K562 (cell line): Measurements from ENCODE around the gene C2orf76. TPM values are rescaled to one million over a fixed set of nuclear protein-coding genes. Genes with fewer than 3 reads are reported as not detected.

Source experiments
- CHD7 ChIP-seq: fragments of 200-600 bp; sonication (generic); IDR thresholded peaks from one replicate; pipeline ENCODE4 v1.6.1; 2012; ENCODE audit warnings: mild to moderate bottlenecking, low read depth, low read length, inconsistent platforms
- CLOCK ChIP-seq: fragments of 250-450 bp; sonication (Bioruptor Pico); IDR thresholded peaks from 2 replicates; pipeline ENCODE4 v1.4.0; 2020; ENCODE audit warnings: mild to moderate bottlenecking, moderate library complexity, borderline replicate concordance
- EP300 ChIP-seq: IDR thresholded peaks from 2 replicates; pipeline ENCODE4 v1.6.1; 2012; ENCODE audit warnings: low read length, improper control_type of control experiment
- HMGXB4 ChIP-seq: sonication (generic); formaldehyde crosslinking; IDR thresholded peaks from 2 replicates; pipeline ENCODE4 v1.8.1; 2023; ENCODE audit warnings: mild to moderate bottlenecking, missing genetic modification reagents
- KLF16 ChIP-seq: IDR thresholded peaks from 2 replicates; pipeline ENCODE4 v1.6.1; 2016; ENCODE audit warnings: antibody characterized with exemption
- NKRF ChIP-seq: fragments of 450-650 bp; IDR thresholded peaks from 2 replicates; pipeline ENCODE4 v1.6.1; 2016; ENCODE audit warnings: borderline replicate concordance
- SMARCE1 ChIP-seq: fragments of 450-650 bp; IDR thresholded peaks from 2 replicates; pipeline ENCODE4 v1.7.1; 2016; ENCODE audit warnings: mild to moderate bottlenecking
- ZNF589 ChIP-seq: fragments of 200-800 bp; sonication (Bioruptor generic); IDR thresholded peaks from 2 replicates; pipeline ENCODE4 v1.6.1; 2016; ENCODE audit warnings: low read depth, missing genetic modification characterization, missing compliant biosample characterization
- polyA plus RNA-seq, 8 experiments: library from polyadenylated mRNA; depleted of rRNA in 4 of 8; stranded (reverse) in 5 of 8; unstranded in 3 of 8; fragments of >200 nt; fragmentation: Nextera tagmentation in 2 of 8; fragmentation: Illumina TruSeq in 1 of 8; extraction: Ambion mirVana in 2 of 8; extraction: Trizol in 1 of 8; gene quantifications; 2 replicates each; pipeline versions ENCODE4 v1.2.1 to v1.2.3, GENCODE V29; 2011 to 2014; ENCODE audit warnings: inconsistent platforms in 1 of 8, missing spikeins in 1 of 8
- total RNA-seq, 7 experiments: library from RNA; depleted of rRNA in 6 of 7; stranded (reverse); fragments of >200 nt in 6 of 7; fragmentation: Illumina TruSeq in 2 of 7; extraction: Trizol in 2 of 7; gene quantifications; 2 replicates each; pipeline versions ENCODE4 v1.2.1 to v1.2.3, GENCODE V29; 2011 to 2021; ENCODE audit warnings: low replicate concordance in 1 of 7

C2orf76 gene
- total and polyA plus RNA-seq, 9 of the 15 experiments (the other 6 are each of a cell fraction or from before 2014, with no cell fraction given) = 4.8 to 26.2 (median 14.5) TPM

GRCh38 chr2:119338826-119339561 is 27.6 kb downstream of the C2orf76 start (continued):
- TF ChIP-seq NKRF (no peak), HMGXB4 (CRISPR knock-in tag) (no peak), CLOCK (peak; percentile 69; the same call in 1 of the 2 replicates), SMARCE1 (peak; percentile 65; the same call in 1 of the 2 replicates), ZNF589 (peak; percentile 94), CHD7 (no peak), EP300 (peak; percentile 61; the same call in 1 of the 2 replicates), KLF16 (no peak)
